H1 (cell line): ENCODE data around the gene ATOH8. TPM values are rescaled to one million over a fixed set of nuclear protein-coding genes. Genes with fewer than 3 reads are reported as not detected.

Experiments
- CBX8 ChIP-seq: fragments of 300-800, 300-1000 bp; sonication (generic); IDR thresholded peaks from 2 replicates; pipeline ENCODE4 v1.7.1; 2016; ENCODE audit warnings: low read depth, low read length, borderline replicate concordance
- CHD1 ChIP-seq: IDR thresholded peaks from 2 replicates; pipeline ENCODE4 v1.6.1; 2012; ENCODE audit warnings: low read depth, low read length, improper control_type of control experiment
- CHD2 ChIP-seq: IDR thresholded peaks from 2 replicates; pipeline ENCODE4 v1.6.1; 2012; ENCODE audit warnings: low read length, improper control_type of control experiment
- RNF2 ChIP-seq: fragments of 200-900, 300-1000 bp; sonication (generic); IDR thresholded peaks from 2 replicates; pipeline ENCODE4 v1.7.1; 2016; ENCODE audit warnings: borderline replicate concordance, low read depth, mild to moderate bottlenecking, antibody characterized with exemption, low read length; ENCODE audit not compliant: poor library complexity, severe bottlenecking; ENCODE audit errors: missing control alignments
- SP1 ChIP-seq: IDR thresholded peaks from 2 replicates; pipeline ENCODE4 v1.6.1; 2011; ENCODE audit warnings: low read depth, low read length
- SP2 ChIP-seq: IDR thresholded peaks from 2 replicates; pipeline ENCODE4 v1.6.1; 2012; ENCODE audit warnings: mild to moderate bottlenecking, low read length, inconsistent platforms
- SP4 ChIP-seq: IDR thresholded peaks from 2 replicates; pipeline ENCODE4 v1.6.1; 2012; ENCODE audit warnings: low read length, inconsistent platforms
- TCF12 ChIP-seq: IDR thresholded peaks from 2 replicates; pipeline ENCODE4 v1.6.1; 2011; ENCODE audit warnings: low read depth, mild to moderate bottlenecking, low read length
- polyA plus RNA-seq, 7 experiments: library from polyadenylated mRNA; depleted of rRNA in 3 of 7; stranded (reverse) in 5 of 7; unstranded in 2 of 7; fragments of >200 nt in 5 of 7; fragments of 200-250 nt in 2 of 7; gene quantifications; 1 replicate in 5 of 7; 2 replicates in 1 of 7; 4 replicates in 1 of 7; pipeline versions ENCODE4 v1.2.1 to v1.2.3, GENCODE V29; 2011 to 2013; ENCODE audit warnings: missing spikeins in 2 of 7, mixed read lengths in 2 of 7
- total RNA-seq: library from RNA; stranded (reverse); fragmentation: NEBNext Ultra II Directional; extraction: Animal tissue kit (Norgen Biotek cat#: 25700); gene quantifications from 2 replicates; pipeline ENCODE4 v1.2.1, GENCODE V29; 2021
- TF ChIP-seq, protein P1 (sequence below): fragments of 300-600 bp; sonication (generic); IDR thresholded peaks from 2 replicates; pipeline ENCODE4 v1.7.1; 2012; ENCODE audit warnings: low read length, moderate library complexity, mild to moderate bottlenecking, inconsistent platforms; ENCODE audit not compliant: insufficient replicate concordance
- TF ChIP-seq, protein P2 (sequence below), 3 experiments: IDR thresholded peaks; 1 replicate in 2 of 3; 2 replicates in 1 of 3; pipeline versions ENCODE4 v1.5.1 to v1.6.1; 2011; ENCODE audit warnings: low read length in 3 of 3, mild to moderate bottlenecking in 3 of 3, inconsistent platforms in 2 of 3, low read depth in 1 of 3, moderate library complexity in 1 of 3; ENCODE audit not compliant: insufficient read depth in 1 of 3; ENCODE audit errors: control extremely low read depth in 1 of 3

ATOH8 gene
- total and polyA plus RNA-seq, 2 of the 8 experiments (the other 6 are each of a cell fraction or from before 2014, with no cell fraction given), result 0.50 to 0.53 TPM

DNA sequence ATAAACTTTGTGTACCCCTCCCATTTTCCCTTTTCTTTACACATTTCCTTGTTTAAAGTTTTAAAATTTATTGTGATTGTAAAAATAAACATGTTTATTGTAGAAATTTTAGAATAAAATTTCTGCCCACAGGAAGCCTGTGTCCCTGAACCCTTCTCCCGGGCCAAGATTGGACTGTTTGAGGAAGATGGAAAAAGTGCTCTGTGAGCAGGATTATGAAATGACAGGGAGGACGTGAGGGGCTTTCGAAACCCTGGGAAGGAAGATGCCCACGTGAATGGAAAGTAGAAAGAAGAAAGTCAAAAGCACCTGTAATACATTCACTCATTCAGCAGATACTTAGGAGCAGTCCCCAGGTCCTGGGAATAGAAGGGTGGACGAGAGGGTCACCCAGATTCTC is 25.4 kb upstream of the ATOH8 start (continued):
- TF ChIP-seq, protein P1, sequence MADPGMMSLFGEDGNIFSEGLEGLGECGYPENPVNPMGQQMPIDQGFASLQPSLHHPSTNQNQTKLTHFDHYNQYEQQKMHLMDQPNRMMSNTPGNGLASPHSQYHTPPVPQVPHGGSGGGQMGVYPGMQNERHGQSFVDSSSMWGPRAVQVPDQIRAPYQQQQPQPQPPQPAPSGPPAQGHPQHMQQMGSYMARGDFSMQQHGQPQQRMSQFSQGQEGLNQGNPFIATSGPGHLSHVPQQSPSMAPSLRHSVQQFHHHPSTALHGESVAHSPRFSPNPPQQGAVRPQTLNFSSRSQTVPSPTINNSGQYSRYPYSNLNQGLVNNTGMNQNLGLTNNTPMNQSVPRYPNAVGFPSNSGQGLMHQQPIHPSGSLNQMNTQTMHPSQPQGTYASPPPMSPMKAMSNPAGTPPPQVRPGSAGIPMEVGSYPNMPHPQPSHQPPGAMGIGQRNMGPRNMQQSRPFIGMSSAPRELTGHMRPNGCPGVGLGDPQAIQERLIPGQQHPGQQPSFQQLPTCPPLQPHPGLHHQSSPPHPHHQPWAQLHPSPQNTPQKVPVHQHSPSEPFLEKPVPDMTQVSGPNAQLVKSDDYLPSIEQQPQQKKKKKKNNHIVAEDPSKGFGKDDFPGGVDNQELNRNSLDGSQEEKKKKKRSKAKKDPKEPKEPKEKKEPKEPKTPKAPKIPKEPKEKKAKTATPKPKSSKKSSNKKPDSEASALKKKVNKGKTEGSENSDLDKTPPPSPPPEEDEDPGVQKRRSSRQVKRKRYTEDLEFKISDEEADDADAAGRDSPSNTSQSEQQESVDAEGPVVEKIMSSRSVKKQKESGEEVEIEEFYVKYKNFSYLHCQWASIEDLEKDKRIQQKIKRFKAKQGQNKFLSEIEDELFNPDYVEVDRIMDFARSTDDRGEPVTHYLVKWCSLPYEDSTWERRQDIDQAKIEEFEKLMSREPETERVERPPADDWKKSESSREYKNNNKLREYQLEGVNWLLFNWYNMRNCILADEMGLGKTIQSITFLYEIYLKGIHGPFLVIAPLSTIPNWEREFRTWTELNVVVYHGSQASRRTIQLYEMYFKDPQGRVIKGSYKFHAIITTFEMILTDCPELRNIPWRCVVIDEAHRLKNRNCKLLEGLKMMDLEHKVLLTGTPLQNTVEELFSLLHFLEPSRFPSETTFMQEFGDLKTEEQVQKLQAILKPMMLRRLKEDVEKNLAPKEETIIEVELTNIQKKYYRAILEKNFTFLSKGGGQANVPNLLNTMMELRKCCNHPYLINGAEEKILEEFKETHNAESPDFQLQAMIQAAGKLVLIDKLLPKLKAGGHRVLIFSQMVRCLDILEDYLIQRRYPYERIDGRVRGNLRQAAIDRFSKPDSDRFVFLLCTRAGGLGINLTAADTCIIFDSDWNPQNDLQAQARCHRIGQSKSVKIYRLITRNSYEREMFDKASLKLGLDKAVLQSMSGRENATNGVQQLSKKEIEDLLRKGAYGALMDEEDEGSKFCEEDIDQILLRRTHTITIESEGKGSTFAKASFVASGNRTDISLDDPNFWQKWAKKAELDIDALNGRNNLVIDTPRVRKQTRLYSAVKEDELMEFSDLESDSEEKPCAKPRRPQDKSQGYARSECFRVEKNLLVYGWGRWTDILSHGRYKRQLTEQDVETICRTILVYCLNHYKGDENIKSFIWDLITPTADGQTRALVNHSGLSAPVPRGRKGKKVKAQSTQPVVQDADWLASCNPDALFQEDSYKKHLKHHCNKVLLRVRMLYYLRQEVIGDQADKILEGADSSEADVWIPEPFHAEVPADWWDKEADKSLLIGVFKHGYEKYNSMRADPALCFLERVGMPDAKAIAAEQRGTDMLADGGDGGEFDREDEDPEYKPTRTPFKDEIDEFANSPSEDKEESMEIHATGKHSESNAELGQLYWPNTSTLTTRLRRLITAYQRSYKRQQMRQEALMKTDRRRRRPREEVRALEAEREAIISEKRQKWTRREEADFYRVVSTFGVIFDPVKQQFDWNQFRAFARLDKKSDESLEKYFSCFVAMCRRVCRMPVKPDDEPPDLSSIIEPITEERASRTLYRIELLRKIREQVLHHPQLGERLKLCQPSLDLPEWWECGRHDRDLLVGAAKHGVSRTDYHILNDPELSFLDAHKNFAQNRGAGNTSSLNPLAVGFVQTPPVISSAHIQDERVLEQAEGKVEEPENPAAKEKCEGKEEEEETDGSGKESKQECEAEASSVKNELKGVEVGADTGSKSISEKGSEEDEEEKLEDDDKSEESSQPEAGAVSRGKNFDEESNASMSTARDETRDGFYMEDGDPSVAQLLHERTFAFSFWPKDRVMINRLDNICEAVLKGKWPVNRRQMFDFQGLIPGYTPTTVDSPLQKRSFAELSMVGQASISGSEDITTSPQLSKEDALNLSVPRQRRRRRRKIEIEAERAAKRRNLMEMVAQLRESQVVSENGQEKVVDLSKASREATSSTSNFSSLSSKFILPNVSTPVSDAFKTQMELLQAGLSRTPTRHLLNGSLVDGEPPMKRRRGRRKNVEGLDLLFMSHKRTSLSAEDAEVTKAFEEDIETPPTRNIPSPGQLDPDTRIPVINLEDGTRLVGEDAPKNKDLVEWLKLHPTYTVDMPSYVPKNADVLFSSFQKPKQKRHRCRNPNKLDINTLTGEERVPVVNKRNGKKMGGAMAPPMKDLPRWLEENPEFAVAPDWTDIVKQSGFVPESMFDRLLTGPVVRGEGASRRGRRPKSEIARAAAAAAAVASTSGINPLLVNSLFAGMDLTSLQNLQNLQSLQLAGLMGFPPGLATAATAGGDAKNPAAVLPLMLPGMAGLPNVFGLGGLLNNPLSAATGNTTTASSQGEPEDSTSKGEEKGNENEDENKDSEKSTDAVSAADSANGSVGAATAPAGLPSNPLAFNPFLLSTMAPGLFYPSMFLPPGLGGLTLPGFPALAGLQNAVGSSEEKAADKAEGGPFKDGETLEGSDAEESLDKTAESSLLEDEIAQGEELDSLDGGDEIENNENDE, result no peak
- TF ChIP-seq CBX8 (no peak), SP2 (no peak), CHD1 (no peak), RNF2 (no peak), SP4 (no peak), CHD2 (no peak), TCF12 (no peak), SP1 (no peak)
- TF ChIP-seq, protein P2, sequence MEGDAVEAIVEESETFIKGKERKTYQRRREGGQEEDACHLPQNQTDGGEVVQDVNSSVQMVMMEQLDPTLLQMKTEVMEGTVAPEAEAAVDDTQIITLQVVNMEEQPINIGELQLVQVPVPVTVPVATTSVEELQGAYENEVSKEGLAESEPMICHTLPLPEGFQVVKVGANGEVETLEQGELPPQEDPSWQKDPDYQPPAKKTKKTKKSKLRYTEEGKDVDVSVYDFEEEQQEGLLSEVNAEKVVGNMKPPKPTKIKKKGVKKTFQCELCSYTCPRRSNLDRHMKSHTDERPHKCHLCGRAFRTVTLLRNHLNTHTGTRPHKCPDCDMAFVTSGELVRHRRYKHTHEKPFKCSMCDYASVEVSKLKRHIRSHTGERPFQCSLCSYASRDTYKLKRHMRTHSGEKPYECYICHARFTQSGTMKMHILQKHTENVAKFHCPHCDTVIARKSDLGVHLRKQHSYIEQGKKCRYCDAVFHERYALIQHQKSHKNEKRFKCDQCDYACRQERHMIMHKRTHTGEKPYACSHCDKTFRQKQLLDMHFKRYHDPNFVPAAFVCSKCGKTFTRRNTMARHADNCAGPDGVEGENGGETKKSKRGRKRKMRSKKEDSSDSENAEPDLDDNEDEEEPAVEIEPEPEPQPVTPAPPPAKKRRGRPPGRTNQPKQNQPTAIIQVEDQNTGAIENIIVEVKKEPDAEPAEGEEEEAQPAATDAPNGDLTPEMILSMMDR (IDR thresholded peaks at IDR 0.05; ENCODE audit: control extremely low read depth in 1 of 3, insufficient read depth in 1 of 3, low read depth in 1 of 3, low read length in 3 of 3), result no peak
